Breast epithelium (tissue), 4 donors: ENCODE measurements around the gene SYT15. TPM values are rescaled to one million over a fixed set of nuclear protein-coding genes. Genes with fewer than 3 reads are reported as not detected.

Source experiments
- DNase-seq, 2 donors: peaks; one replicate each; pipeline ENCODE4 v3.0.0-alpha.2; 2019; ENCODE audit warnings: low spot score in 2 of 2
- H3K27ac ChIP-seq, 2 donors: fragments of 200-600 bp; sonication (generic) in 1 of 2; one replicate each; pipeline ENCODE4 v1.5.1; 2016 to 2019; ENCODE audit warnings: mild to moderate bottlenecking in 1 of 2
- H3K27me3 ChIP-seq, 2 donors: fragments of 200-600 bp; sonication (generic) in 1 of 2; one replicate each; pipeline versions ENCODE4 v1.5.1 to v1.6.0; 2017 to 2019; ENCODE audit warnings: control low read depth in 1 of 2, mild to moderate bottlenecking in 1 of 2
- H3K36me3 ChIP-seq: fragments of 200-600 bp; one replicate; pipeline ENCODE4 v1.5.1; 2019
- H3K4me1 ChIP-seq, 2 donors: fragments of 200-600 bp; sonication (generic); one replicate each; pipeline ENCODE4 v1.5.1; 2016 to 2019; ENCODE audit warnings: control low read depth in 1 of 2
- H3K4me3 ChIP-seq, 3 donors: fragments of 200-600 bp; sonication (generic); 1 replicate in 2 of 3; 2 replicates in 1 of 3; pipeline ENCODE4 v1.5.1; 2016 to 2019; ENCODE audit warnings: mild to moderate bottlenecking in 3 of 3, moderate library complexity in 2 of 3
- H3K9me3 ChIP-seq, 2 donors: fragments of 200-600 bp; sonication (generic) in 1 of 2; one replicate each; pipeline ENCODE4 v1.5.1; 2016 to 2019; ENCODE audit warnings: control low read depth in 1 of 2
- POLR2A ChIP-seq: fragments of 450-650 bp; IDR thresholded peaks from one replicate; pipeline ENCODE4 v1.6.1; 2016; ENCODE audit warnings: antibody characterized with exemption, mild to moderate bottlenecking, moderate library complexity
- POLR2AphosphoS5 ChIP-seq, 3 donors: sonication (generic); formaldehyde crosslinking; IDR thresholded peaks; one replicate each; pipeline ENCODE4 v1.6.1; 2017; ENCODE audit warnings: antibody characterized with exemption in 3 of 3
- intact Hi-C: fragments of 100-400 bp; cut with DNase I; formaldehyde crosslinking; loops from one replicate; pipeline ENCODE4 v1.15.1; 2023; ENCODE audit warnings: low total_unique reads
- total RNA-seq, 3 donors: library from RNA; depleted of rRNA; stranded (reverse); fragments of >200 nt; gene quantifications; one replicate each; pipeline ENCODE4 v1.1.0, GENCODE V29; 2016
- TF ChIP-seq, protein P1 (sequence below), 3 donors: fragments of 450-650 bp; IDR thresholded peaks; one replicate each; pipeline ENCODE4 v1.5.1; 2016 to 2017; ENCODE audit warnings: antibody characterized with exemption in 3 of 3, mild to moderate bottlenecking in 3 of 3, moderate library complexity in 3 of 3

Gene SYT15
- total RNA-seq, 3 donors from 2014 or later, result 1.6 to 5.9 (median 3.8) TPM

DNA sequence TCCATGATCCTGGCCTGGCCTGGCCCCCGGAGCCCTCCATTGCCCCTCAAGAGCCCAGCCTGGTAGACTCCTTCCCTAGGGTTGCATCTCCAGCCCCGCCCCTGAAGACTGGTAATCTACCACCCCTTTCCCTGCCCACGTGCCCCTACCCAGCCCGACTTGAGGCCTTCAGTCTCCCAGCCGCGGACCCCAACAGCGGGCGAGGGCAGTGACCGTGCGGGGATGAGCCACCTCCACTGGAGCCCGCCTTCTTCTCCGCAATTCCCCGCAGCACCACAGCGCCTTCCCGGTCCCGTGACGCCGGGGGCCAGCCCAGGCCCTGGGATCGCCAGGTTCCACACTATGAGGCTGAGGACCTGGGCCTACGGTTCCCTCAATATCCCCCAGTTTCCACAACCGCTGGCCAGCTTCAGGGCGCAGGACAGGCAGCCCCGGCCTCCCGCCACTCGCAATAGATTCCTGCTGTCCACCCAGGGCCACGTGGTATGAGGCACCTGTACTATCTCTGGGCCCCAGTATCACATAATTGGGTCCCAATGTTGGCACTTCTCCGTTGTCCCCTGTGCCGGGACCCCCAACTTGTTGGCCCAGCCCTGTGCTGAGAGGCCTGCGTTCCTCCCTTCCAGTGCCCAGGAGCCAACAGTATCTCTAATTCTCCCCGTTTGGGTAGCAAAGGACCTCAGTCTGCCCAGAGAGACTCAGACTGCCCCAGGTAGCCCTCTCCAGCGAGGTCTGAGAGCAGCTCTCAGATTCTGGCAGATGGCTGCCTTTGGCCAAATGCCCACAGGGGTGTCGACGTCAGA is 21.4 kb upstream of the SYT15 start:
- TF ChIP-seq POLR2A, result no peak
- Histone ChIP-seq H3K4me3 (peak overlapping the region in 1 of 3 donors; percentile 70), H3K4me1 (no peaks in the 10 kb centered on the region), H3K27ac (no peak overlapping the region), H3K9me3 (no peaks in the 10 kb centered on the region), H3K27me3 (peaks cover 0 to 26% of the 10 kb centered on the region in 2 donors), H3K36me3 (no peaks in the 10 kb centered on the region)
- peak; percentile 20 to 54 for DNase-seq
- intact Hi-C loops, result no loop called here

DNA sequence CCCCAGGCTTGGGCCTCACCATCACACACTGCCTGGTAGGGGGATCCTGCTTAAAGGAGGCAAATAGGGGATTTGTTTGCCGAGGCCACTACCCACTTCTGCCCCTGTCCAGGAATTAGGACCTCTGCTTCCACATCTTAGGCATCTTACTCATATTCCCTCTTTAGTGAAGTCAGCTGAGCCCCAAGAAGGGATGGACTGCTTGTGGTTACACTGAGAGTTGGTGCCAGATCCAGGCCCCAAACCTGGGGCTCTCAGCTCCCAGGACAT is 20.9 kb upstream of the SYT15 start:
- intact Hi-C loops, result no loop called here
- Histone ChIP-seq H3K27me3 (peaks cover 0 to 26% of the 10 kb centered on the region in 2 donors), H3K36me3 (no peaks in the 10 kb centered on the region), H3K4me1 (no peaks in the 10 kb centered on the region), H3K4me3 (no peak overlapping the region), H3K27ac (no peak overlapping the region), H3K9me3 (no peaks in the 10 kb centered on the region)
- TF ChIP-seq POLR2A (no peak), POLR2AphosphoS5 (IDR thresholded peaks at IDR 0.05) (no peak)
- TF ChIP-seq, protein P1, sequence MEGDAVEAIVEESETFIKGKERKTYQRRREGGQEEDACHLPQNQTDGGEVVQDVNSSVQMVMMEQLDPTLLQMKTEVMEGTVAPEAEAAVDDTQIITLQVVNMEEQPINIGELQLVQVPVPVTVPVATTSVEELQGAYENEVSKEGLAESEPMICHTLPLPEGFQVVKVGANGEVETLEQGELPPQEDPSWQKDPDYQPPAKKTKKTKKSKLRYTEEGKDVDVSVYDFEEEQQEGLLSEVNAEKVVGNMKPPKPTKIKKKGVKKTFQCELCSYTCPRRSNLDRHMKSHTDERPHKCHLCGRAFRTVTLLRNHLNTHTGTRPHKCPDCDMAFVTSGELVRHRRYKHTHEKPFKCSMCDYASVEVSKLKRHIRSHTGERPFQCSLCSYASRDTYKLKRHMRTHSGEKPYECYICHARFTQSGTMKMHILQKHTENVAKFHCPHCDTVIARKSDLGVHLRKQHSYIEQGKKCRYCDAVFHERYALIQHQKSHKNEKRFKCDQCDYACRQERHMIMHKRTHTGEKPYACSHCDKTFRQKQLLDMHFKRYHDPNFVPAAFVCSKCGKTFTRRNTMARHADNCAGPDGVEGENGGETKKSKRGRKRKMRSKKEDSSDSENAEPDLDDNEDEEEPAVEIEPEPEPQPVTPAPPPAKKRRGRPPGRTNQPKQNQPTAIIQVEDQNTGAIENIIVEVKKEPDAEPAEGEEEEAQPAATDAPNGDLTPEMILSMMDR (IDR thresholded peaks at IDR 0.05), result no peak
- no peak for DNase-seq

DNA sequence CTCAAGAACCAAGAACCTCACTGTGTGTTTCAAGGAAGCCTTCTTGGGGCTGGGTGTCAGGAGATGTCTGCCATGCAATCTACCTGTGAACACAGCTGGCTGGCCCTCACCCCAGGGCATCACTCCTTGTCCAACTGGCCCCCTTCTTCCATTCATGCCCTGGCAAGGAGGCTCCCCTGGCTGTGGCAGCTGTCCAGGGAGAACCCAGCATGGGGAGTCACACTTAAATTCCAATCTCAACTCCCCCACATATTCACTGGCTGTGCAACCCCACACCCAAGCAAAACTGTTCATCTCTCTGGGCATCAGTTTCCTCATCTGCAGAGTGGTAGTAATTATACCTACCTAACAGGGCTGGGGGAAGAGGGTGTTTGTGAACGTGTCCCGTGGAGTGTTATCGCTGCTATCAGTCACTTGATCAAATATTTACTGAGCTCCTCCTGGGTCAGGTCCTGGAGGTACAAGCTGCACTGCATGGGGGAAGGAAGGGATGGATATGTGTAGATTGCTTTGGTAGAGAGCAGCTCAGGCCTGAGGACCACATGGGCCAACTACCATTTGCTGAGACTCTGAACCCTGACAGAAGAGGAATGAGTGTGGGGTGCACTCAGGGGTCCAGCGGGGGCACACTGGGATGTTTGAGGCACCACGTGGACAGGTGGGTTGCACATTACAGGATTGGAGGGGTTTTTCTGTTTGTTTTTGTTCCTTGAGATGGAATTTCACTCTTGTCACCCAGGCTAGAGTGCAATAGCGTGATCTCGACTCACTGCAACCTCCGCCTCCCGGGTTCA is 20.3 kb upstream of the SYT15 start:
- H3K4me1 ChIP-seq, result no peaks in the 10 kb centered on the region
- no peak overlapping the region for H3K27ac ChIP-seq
- peaks cover 0 to 26% of the 10 kb centered on the region in 2 donors for H3K27me3 ChIP-seq
- no peak for TF ChIP-seq POLR2AphosphoS5 (IDR thresholded peaks at IDR 0.05)
- no peak for TF ChIP-seq POLR2A
- TF ChIP-seq, protein P1 (IDR thresholded peaks at IDR 0.05), result no peak
- H3K4me3 ChIP-seq, result no peak overlapping the region
- peak; percentile 18 to 50 for DNase-seq
- intact Hi-C loops, result no loop called here
- H3K36me3 ChIP-seq, result no peaks in the 10 kb centered on the region
- no peaks in the 10 kb centered on the region for H3K9me3 ChIP-seq

DNA sequence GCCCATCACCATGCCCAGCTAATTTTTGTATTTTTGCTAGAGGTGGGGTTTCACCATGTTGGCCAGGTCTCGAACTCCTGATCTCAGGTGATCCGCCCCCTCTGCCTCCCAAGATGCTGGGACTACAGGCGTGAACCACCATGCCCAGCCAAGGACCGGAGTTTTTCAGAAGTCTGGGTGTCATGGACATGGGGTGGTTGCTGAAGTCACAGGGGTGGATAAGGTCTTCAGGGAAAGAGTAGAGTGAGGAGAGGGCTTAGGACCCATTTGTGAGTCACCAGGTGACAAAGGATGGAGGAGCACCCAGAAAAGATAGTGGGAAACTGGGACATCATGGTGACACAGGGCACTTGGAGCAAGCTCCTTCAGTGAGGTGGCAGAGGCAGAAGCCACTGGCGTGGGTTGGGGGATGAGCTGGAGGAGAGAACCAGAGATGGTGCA is 19.7 kb upstream of the SYT15 start:
- Histone ChIP-seq H3K27me3 (peaks cover 0 to 26% of the 10 kb centered on the region in 2 donors), H3K9me3 (no peaks in the 10 kb centered on the region), H3K4me3 (no peak overlapping the region), H3K36me3 (no peaks in the 10 kb centered on the region), H3K27ac (no peak overlapping the region), H3K4me1 (no peaks in the 10 kb centered on the region)
- DNase-seq, result peak in 1 of 2 donors; percentile 52
- intact Hi-C loops, result no loop called here
- no peak for TF ChIP-seq POLR2AphosphoS5 (IDR thresholded peaks at IDR 0.05)
- TF ChIP-seq, protein P1 (IDR thresholded peaks at IDR 0.05), result no peak
- no peak for TF ChIP-seq POLR2A

DNA sequence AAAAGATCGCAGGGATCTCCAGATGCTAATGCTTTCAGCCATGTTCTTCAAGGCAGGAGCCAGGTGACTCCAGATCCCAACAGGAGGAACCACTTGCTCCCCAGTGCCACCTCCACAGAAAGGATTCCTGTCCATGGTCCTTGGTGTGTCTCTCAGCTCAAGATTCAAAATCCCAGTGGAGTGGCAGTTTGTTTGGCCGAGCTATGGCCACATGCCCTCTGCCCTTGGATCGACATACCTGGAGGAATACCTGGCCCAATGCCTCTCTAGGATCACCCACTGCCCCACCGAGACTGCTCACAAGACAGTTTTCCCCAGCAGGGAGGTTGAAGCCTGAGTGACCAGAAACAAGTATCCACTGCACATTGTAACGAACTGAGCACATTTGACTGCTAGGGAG is 18.5 kb upstream of the SYT15 start:
- H3K36me3 ChIP-seq, result no peaks in the 10 kb centered on the region
- no peak overlapping the region for H3K27ac ChIP-seq
- no peaks in the 10 kb centered on the region for H3K4me1 ChIP-seq
- H3K4me3 ChIP-seq, result no peak overlapping the region
- H3K27me3 ChIP-seq, result peaks cover 0 to 26% of the 10 kb centered on the region in 2 donors
- H3K9me3 ChIP-seq, result no peaks in the 10 kb centered on the region
- no peak for TF ChIP-seq POLR2A
- TF ChIP-seq POLR2AphosphoS5 (IDR thresholded peaks at IDR 0.05), result no peak
- TF ChIP-seq, protein P1 (IDR thresholded peaks at IDR 0.05), result no peak
- intact Hi-C loops, result no loop called here
- no peak for DNase-seq
